OCI-LY7 (cell line): Measurements from ENCODE around the gene FTO. TPM values are rescaled to one million over a fixed set of nuclear protein-coding genes. Genes with fewer than 3 reads are reported as not detected.

ENCODE experiments used
- BruUV-seq: library from RNA; stranded (reverse); fragments of 400-500 nt; replicated peaks from 2 replicates; lab custom pipeline; 2021; lab: Mats Ljungman, UMichigan
- CTCF ChIA-PET: fragments of 300-600 bp; sonication (Branson Sonifier 250); formaldehyde crosslinking; loops from one replicate; lab custom pipeline; 2022; ENCODE audit warnings: antibody characterized with exemption; ENCODE audit not compliant: unreplicated experiment; lab: Charles Lee
- POLR2A ChIA-PET: fragments of 300-600 bp; sonication (Branson Sonifier 250); formaldehyde crosslinking; loops from one replicate; lab custom pipeline; 2022; ENCODE audit warnings: antibody characterized with exemption; lab: Charles Lee
- DNase-seq: peaks from one replicate; pipeline ENCODE4 v3.0.0-alpha.2; 2015; ENCODE audit warnings: low spot score
- H2AFZ ChIP-seq: fragments of 200-600 bp; sonication (generic), shearing (Covaris generic); 2 replicates; pipeline ENCODE4 v1.6.1; 2014; ENCODE audit warnings: mild to moderate bottlenecking, antibody characterized with exemption, low read length, moderate library complexity
- H3K27ac ChIP-seq: fragments of 200-600 bp; sonication (generic); 2 replicates; pipeline ENCODE4 v1.5.1; 2014; ENCODE audit warnings: mixed run types, low read depth, mild to moderate bottlenecking, moderate library complexity, low read length, inconsistent platforms; ENCODE audit not compliant: poor library complexity, severe bottlenecking
- H3K36me3 ChIP-seq: fragments of 200-600 bp; sonication (generic); 2 replicates; pipeline ENCODE4 v1.6.1; 2014; ENCODE audit warnings: mild to moderate bottlenecking, antibody characterized with exemption, low read length, moderate library complexity, mixed read lengths; ENCODE audit not compliant: insufficient read depth
- H3K4me1 ChIP-seq: fragments of 200-600 bp; sonication (generic); 2 replicates; pipeline ENCODE4 v1.5.1; 2014; ENCODE audit warnings: mild to moderate bottlenecking, low read length; ENCODE audit not compliant: insufficient read depth, poor library complexity, severe bottlenecking
- H3K4me2 ChIP-seq: fragments of 200-600 bp; sonication (generic); 2 replicates; pipeline ENCODE4 v1.6.1; 2014; ENCODE audit warnings: mild to moderate bottlenecking, low read length
- H3K4me3 ChIP-seq: fragments of 200-600 bp; sonication (generic); 2 replicates; pipeline ENCODE4 v1.5.1; 2014; ENCODE audit warnings: mild to moderate bottlenecking, low read depth, low read length; ENCODE audit not compliant: poor library complexity, severe bottlenecking
- H3K79me2 ChIP-seq: fragments of 200-600 bp; sonication (generic); 2 replicates; pipeline ENCODE4 v1.6.1; 2016; ENCODE audit warnings: low read depth, mild to moderate bottlenecking, low read length, moderate library complexity, mixed read lengths; ENCODE audit not compliant: insufficient read depth
- H3K9me2 ChIP-seq: fragments of 200-600 bp; sonication (generic); 2 replicates; pipeline ENCODE4 v1.6.1; 2016; ENCODE audit warnings: mild to moderate bottlenecking, low read length, mixed read lengths; ENCODE audit not compliant: insufficient read depth
- H3K9me3 ChIP-seq: fragments of 200-600 bp; sonication (generic); 2 replicates; pipeline ENCODE4 v1.6.1; 2014; ENCODE audit warnings: mild to moderate bottlenecking, mixed run types, low read length, mixed read lengths
- H4K20me1 ChIP-seq: fragments of 200-600 bp; sonication (generic); 2 replicates; pipeline ENCODE4 v1.6.1; 2014; ENCODE audit warnings: mild to moderate bottlenecking, antibody characterized with exemption, low read length, moderate library complexity, mixed read lengths; ENCODE audit not compliant: insufficient read depth
- EZH2phosphoT487 ChIP-seq: fragments of 200-600 bp; sonication (generic); IDR thresholded peaks from 2 replicates; pipeline ENCODE4 v1.6.1; 2018; ENCODE audit warnings: low read depth, borderline replicate concordance, mild to moderate bottlenecking, mixed run types, antibody characterized with exemption, low read length, moderate library complexity, mixed read lengths
- intact Hi-C: fragments of 100-400 bp; cut with micrococcal nuclease; formaldehyde crosslinking; loops from one replicate; pipeline ENCODE4 v1.10.0; 2022; ENCODE audit not compliant: unreplicated experiment
- total RNA-seq, 2 experiments: library from RNA; depleted of rRNA in 1 of 2; stranded (reverse); fragments of >200 nt in 1 of 2; shearing (Covaris generic) in 1 of 2; gene quantifications; 2 replicates each; pipeline ENCODE4 v1.2.3, GENCODE V29; 2014 to 2022
- TF ChIP-seq, protein P1 (sequence below): fragments of 200-600 bp; sonication (generic); conservative IDR thresholded peaks from 2 replicates; pipeline ENCODE4 v1.5.1; 2014; ENCODE audit warnings: mild to moderate bottlenecking, antibody characterized with exemption, low read length, moderate library complexity, mixed read lengths

Gene FTO
- total RNA-seq, 2 experiments from 2014 or later: 57.1 to 68.0 TPM

DNA sequence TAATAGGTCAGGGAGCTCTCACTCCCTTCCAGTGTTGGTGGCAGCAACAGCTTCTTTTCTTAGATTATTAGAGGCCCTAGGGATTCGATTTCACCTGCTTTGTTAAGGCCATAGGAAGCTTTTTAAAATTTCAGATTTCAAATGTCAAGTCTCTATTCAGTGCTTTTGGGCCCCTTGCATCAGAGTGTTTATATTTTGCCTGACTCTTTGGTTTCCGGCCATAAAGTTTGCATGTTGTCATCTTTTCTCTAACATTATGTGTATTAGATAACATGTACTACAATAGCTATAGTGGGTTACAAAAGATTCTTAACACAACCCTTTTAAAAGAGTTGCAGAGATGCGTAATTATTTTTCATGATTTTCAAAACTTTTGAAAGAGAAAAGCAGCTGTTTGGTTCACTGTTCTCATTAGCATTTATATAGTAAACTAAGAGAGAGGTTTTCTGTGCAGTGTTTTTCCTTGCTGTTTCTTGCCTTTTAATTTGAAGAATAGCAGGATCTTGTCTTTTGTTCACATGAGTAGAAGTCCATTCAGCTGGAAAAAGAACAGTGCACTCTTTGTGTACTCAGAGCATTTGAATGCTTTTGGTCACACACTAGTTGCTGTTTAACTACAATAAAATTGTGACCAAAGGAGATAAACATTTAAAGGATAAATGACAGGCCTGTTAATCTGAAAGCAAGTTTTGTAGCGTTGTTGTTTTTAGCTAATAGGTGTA, 52.5 kb downstream of the FTO start:
- Histone ChIP-seq H3K4me2 (0 out of 2 replicates have a peak overlapping the region, but pooled peaks have one; percentile 1), H4K20me1 (peaks cover 8% of the 10 kb centered on the region), H3K9me3 (no peaks in the 10 kb centered on the region), H3K79me2 (no peaks in the 10 kb centered on the region), H2AFZ (no peak overlapping the region), H3K9me2 (no peaks in the 10 kb centered on the region), H3K27ac (no peak overlapping the region), H3K4me3 (no peak overlapping the region), H3K4me1 (peaks cover 8% of the 10 kb centered on the region), H3K36me3 (no peaks in the 10 kb centered on the region)
- ChIA-PET CTCF (no interaction called here), POLR2A (interaction anchor here (0.8 kb wide), 1 partner anchor 13 kb away, joined by 3 read pairs; no protein-coding TSS in a partner anchor)
- DNase-seq: no peak
- TF ChIP-seq, protein P1, sequence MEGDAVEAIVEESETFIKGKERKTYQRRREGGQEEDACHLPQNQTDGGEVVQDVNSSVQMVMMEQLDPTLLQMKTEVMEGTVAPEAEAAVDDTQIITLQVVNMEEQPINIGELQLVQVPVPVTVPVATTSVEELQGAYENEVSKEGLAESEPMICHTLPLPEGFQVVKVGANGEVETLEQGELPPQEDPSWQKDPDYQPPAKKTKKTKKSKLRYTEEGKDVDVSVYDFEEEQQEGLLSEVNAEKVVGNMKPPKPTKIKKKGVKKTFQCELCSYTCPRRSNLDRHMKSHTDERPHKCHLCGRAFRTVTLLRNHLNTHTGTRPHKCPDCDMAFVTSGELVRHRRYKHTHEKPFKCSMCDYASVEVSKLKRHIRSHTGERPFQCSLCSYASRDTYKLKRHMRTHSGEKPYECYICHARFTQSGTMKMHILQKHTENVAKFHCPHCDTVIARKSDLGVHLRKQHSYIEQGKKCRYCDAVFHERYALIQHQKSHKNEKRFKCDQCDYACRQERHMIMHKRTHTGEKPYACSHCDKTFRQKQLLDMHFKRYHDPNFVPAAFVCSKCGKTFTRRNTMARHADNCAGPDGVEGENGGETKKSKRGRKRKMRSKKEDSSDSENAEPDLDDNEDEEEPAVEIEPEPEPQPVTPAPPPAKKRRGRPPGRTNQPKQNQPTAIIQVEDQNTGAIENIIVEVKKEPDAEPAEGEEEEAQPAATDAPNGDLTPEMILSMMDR: no peak
- TF ChIP-seq EZH2phosphoT487: no peak
- BruUV-seq: no TSS peak
- intact Hi-C loops: no loop called here

DNA sequence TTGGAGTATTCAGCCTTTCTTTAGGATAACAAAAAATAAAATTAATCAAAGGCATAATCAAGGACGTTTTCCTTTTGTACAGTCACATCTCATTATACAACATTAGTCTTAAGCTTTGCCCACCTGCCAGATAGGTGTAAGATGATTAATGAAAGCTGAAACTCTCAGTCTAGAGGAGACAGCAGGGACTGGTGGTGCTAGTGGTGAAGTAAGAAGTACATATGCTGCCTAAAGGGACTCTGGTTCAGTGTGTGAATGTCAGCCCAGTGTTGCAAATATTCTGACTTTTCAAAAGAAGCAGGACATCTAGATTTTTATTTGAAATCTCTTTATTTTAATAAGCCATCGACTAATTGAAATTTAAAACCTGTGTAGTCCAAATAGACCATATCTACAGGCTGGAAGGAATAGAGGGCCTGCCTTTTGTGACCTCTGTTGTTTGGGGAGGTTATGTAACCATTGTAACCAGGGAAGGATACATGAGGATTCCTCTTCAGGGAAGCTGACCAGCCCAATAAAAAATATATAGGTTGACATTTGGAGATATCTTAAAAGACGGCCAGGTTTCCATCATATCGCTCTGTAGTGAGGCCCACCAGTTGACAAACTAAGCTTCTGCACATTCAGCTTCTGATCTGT, 54.1 kb downstream of the FTO start:
- H3K4me2 ChIP-seq: no peak overlapping the region
- intact Hi-C loops: no loop called here
- no peaks in the 10 kb centered on the region for H3K36me3 ChIP-seq
- no peak overlapping the region for H3K4me3 ChIP-seq
- POLR2A ChIA-PET: interaction anchor here (0.8 kb wide), 1 partner anchor 14 kb away, joined by 3 read pairs; no protein-coding TSS in a partner anchor
- no TSS peak for BruUV-seq
- DNase-seq: no peak
- no peaks in the 10 kb centered on the region for H3K9me3 ChIP-seq
- no peak overlapping the region for H2AFZ ChIP-seq
- H3K4me1 ChIP-seq: peaks cover 8% of the 10 kb centered on the region
- no peak overlapping the region for H3K27ac ChIP-seq
- peaks cover 8% of the 10 kb centered on the region for H4K20me1 ChIP-seq
- TF ChIP-seq, protein P1: no peak
- TF ChIP-seq EZH2phosphoT487: no peak
- no peaks in the 10 kb centered on the region for H3K79me2 ChIP-seq
- CTCF ChIA-PET: no interaction called here
- H3K9me2 ChIP-seq: no peaks in the 10 kb centered on the region
